Esophagus (tissue), 2 donors: ENCODE measurements around the gene SLC2A9. TPM values are rescaled to one million over a fixed set of nuclear protein-coding genes. Genes with fewer than 3 reads are reported as not detected.

Experiments used
- H3K27ac ChIP-seq, 2 donors: one replicate each; pipeline ENCODE4 v1.5.1; 2013; ENCODE audit warnings: low read depth in 2 of 2, mild to moderate bottlenecking in 2 of 2, inconsistent platforms in 1 of 2, low read length in 1 of 2, moderate library complexity in 1 of 2
- H3K27me3 ChIP-seq, 2 donors: one replicate each; pipeline ENCODE4 v1.6.1; 2013; ENCODE audit warnings: low read length in 2 of 2, control low read depth in 1 of 2, mild to moderate bottlenecking in 1 of 2; ENCODE audit not compliant: insufficient read depth in 2 of 2, control insufficient read depth in 1 of 2
- H3K36me3 ChIP-seq, 2 donors: one replicate each; pipeline ENCODE4 v1.6.1; 2013; ENCODE audit warnings: low read length in 1 of 2; ENCODE audit not compliant: control insufficient read depth in 2 of 2, insufficient read depth in 2 of 2
- H3K4me1 ChIP-seq, 2 donors: one replicate each; pipeline ENCODE4 v1.6.1; 2013; ENCODE audit warnings: low read length in 1 of 2; ENCODE audit not compliant: control insufficient read depth in 2 of 2, insufficient read depth in 2 of 2
- H3K4me3 ChIP-seq, 2 donors: one replicate each; pipeline ENCODE4 v1.5.1; 2013; ENCODE audit warnings: low read length in 2 of 2, mild to moderate bottlenecking in 2 of 2, low read depth in 1 of 2, moderate library complexity in 1 of 2
- H3K9me3 ChIP-seq, 2 donors: one replicate each; pipeline ENCODE4 v1.6.1; 2013; ENCODE audit warnings: mild to moderate bottlenecking in 2 of 2, low read depth in 1 of 2, low read length in 1 of 2, moderate library complexity in 1 of 2; ENCODE audit not compliant: control insufficient read depth in 2 of 2, insufficient read depth in 1 of 2
- WGBS, 2 donors: extraction: QIAGEN DNeasy Blood & Tissue Kit; methylation state at CpG; one replicate each; pipeline ENCODE4 v1.1.7; 2013; 5-methylcytosine and 5-hydroxymethylcytosine counted together
- polyA plus RNA-seq, 2 donors: library from polyadenylated mRNA; stranded (reverse); fragments of 200-250 nt; gene quantifications; one replicate each; pipeline ENCODE4 v1.2.3, GENCODE V29; 2013
- donor health status: healthy with polysubstance abuse.
- donor health status: Bipolar disorder and iron deficiency.

The SLC2A9 gene
- polyA plus RNA-seq, 2 donors: 4.1 to 5.8 TPM

- H3K27me3 ChIP-seq: no peaks in the 10 kb centered on the region
- peaks cover 0 to 6% of the 10 kb centered on the region in 2 donors for H3K4me1 ChIP-seq
- H3K4me3 ChIP-seq: no peak overlapping the region
- no peak overlapping the region for H3K27ac ChIP-seq
- 73 to 78% methylated on average over 3 of the region's 3 CpGs for WGBS, 2 donors
- H3K9me3 ChIP-seq: no peaks in the 10 kb centered on the region
- no peaks in the 10 kb centered on the region for H3K36me3 ChIP-seq
These were observed 25.2 kb upstream of the SLC2A9 start for GRCh38 chr4:10046471-10046870.

GRCh38 chr4:10045481-10045880 is 24.2 kb upstream of the SLC2A9 start:
- 73 to 74% methylated on average over 1 of the region's 1 CpG for WGBS, 2 donors
- Histone ChIP-seq H3K36me3 (no peaks in the 10 kb centered on the region), H3K4me1 (peaks cover 0 to 2% of the 10 kb centered on the region in 2 donors), H3K27ac (no peak overlapping the region), H3K4me3 (no peak overlapping the region), H3K9me3 (no peaks in the 10 kb centered on the region), H3K27me3 (no peaks in the 10 kb centered on the region)

DNA sequence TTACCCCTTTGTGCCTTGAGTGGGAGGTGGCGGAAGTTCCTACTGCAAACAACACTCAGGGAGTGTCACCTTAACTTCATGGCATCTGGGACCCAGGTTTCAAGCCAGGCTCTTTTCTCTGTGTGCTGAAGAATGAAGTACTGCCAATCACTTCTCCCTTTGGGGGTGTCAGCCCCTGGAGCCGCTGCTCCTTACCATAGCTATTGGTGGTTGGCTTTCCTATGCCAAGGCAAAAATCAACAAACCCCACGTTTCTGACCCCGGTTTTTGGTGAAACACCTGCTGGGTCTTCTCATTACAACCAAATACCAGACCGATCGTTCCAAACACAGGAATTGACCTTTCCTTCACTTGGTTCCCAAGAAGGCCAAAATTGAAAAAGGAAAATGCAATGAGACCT is 19.7 kb upstream of the SLC2A9 start:
- Histone ChIP-seq H3K27ac (no peak overlapping the region), H3K36me3 (no peaks in the 10 kb centered on the region), H3K9me3 (no peaks in the 10 kb centered on the region), H3K4me3 (no peak overlapping the region), H3K4me1 (no peaks in the 10 kb centered on the region), H3K27me3 (no peaks in the 10 kb centered on the region)
- 86 to 87% methylated on average over 6 of the region's 6 CpGs for WGBS, 2 donors

- Histone ChIP-seq H3K36me3 (no peaks in the 10 kb centered on the region), H3K4me1 (peaks cover 0 to under 1% of the 10 kb centered on the region in 2 donors), H3K9me3 (no peaks in the 10 kb centered on the region), H3K27me3 (no peaks in the 10 kb centered on the region), H3K27ac (no peak overlapping the region), H3K4me3 (no peak overlapping the region)
- 82 to 85% methylated on average over 10 of the region's 10 CpGs for WGBS, 2 donors
These were observed 19.0 kb upstream of the SLC2A9 start for GRCh38 chr4:10040049-10040892.

DNA sequence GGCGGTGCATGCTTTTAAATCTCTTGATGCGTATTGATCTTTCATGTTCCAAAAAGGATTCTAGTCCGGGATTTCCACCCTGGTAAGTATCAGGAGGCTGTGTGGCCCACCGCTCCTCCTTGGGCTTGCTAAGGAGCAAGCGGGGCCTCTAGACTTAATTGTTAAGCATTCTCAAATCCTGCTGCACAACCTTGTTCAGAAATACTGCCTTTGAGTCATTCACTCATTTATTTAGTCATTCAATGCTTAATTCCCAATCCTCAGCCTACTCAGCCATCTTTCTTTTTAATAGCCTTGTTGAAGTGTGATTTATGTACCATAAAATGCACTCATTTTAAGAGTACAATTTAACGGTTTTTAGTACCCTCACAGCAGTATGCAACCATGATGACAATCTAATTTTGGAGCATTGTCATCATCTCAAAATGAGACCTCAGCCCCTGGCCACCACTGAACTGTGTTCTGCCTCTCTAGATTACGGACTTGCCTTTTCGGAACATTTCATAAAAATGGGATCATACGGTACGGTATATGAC is 15.6 kb upstream of the SLC2A9 start:
- no peak overlapping the region for H3K4me3 ChIP-seq
- no peak overlapping the region for H3K27ac ChIP-seq
- WGBS, 2 donors: 88 to 91% methylated on average over 10 of the region's 10 CpGs
- no peaks in the 10 kb centered on the region for H3K27me3 ChIP-seq
- no peaks in the 10 kb centered on the region for H3K36me3 ChIP-seq
- no peaks in the 10 kb centered on the region for H3K9me3 ChIP-seq
- H3K4me1 ChIP-seq: peaks cover 3 to 8% of the 10 kb centered on the region in 2 donors

- Histone ChIP-seq H3K4me1 (peaks cover 3 to 8% of the 10 kb centered on the region in 2 donors), H3K36me3 (no peaks in the 10 kb centered on the region), H3K4me3 (no peak overlapping the region), H3K27me3 (no peaks in the 10 kb centered on the region), H3K9me3 (no peaks in the 10 kb centered on the region), H3K27ac (no peak overlapping the region)
- 67 to 75% methylated on average over 6 of the region's 6 CpGs for WGBS, 2 donors
These were observed 13.8 kb upstream of the SLC2A9 start for GRCh38 chr4:10035130-10035529.

- no peaks in the 10 kb centered on the region for H3K9me3 ChIP-seq
- H3K4me3 ChIP-seq: no peak overlapping the region
- no peak overlapping the region for H3K27ac ChIP-seq
- H3K27me3 ChIP-seq: no peaks in the 10 kb centered on the region
- no peaks in the 10 kb centered on the region for H3K36me3 ChIP-seq
- 90 to 92% methylated on average over 5 of the region's 5 CpGs for WGBS, 2 donors
- H3K4me1 ChIP-seq: peaks cover 3 to 8% of the 10 kb centered on the region in 2 donors
These were observed 13.4 kb upstream of the SLC2A9 start for GRCh38 chr4:10034612-10035104.

- no peak overlapping the region for H3K4me3 ChIP-seq
- WGBS, 2 donors: 67 to 69% methylated on average over 10 of the region's 10 CpGs
- H3K27ac ChIP-seq: peak overlapping the region in 1 of 2 donors; percentile 18
- H3K27me3 ChIP-seq: no peaks in the 10 kb centered on the region
- H3K4me1 ChIP-seq: peaks cover 3 to 8% of the 10 kb centered on the region in 2 donors
- H3K9me3 ChIP-seq: no peaks in the 10 kb centered on the region
- no peaks in the 10 kb centered on the region for H3K36me3 ChIP-seq
These were observed 12.8 kb upstream of the SLC2A9 start for GRCh38 chr4:10034136-10034535.

GRCh38 chr4:10033191-10033881 is 12.0 kb upstream of the SLC2A9 start:
- H3K4me3 ChIP-seq: no peak overlapping the region
- H3K36me3 ChIP-seq: no peaks in the 10 kb centered on the region
- H3K27me3 ChIP-seq: no peaks in the 10 kb centered on the region
- 50 to 52% methylated on average over 18 of the region's 18 CpGs for WGBS, 2 donors
- H3K27ac ChIP-seq: peak overlapping the region; percentile 40 to 62
- no peaks in the 10 kb centered on the region for H3K9me3 ChIP-seq
- peaks cover 6 to 8% of the 10 kb centered on the region in 2 donors for H3K4me1 ChIP-seq
